ENCODE results near the gene S100A14.
A peak's percentile ranks its signal among the peaks of the same experiment; 100 is the strongest.
"Not testable (repeated sequence)": the region's sequence is repeated elsewhere in the genome, so short reads cannot be mapped to it uniquely, and the experiment has no call there.

Gene S100A14

GRCh38 chr1:153647346-153647714, 31.2 kb upstream of the S100A14 start:
- H3K4me3 ChIP-seq (ENCODE audit: low read length), result no peak overlapping the region
- no peak for TF ChIP-seq ZNF274 (IDR thresholded peaks at IDR 0.05; ENCODE audit: low read depth, low read length)

GRCh38 chr1:153646672-153647345, 30.7 kb upstream of the S100A14 start:
- TF ChIP-seq ZNF274 (IDR thresholded peaks at IDR 0.05; ENCODE audit: low read depth, low read length), result no peak

GRCh38 chr1:153643816-153644215, 27.7 kb upstream of the S100A14 start:
- TF ChIP-seq ZNF274 (IDR thresholded peaks at IDR 0.05; ENCODE audit: low read depth, low read length), result no peak
- H3K4me3 ChIP-seq (ENCODE audit: low read length), result no peak overlapping the region

More at GRCh38 chr1:153646672-153647345, 30.7 kb upstream of the S100A14 start:
- no peak overlapping the region for H3K4me3 ChIP-seq (ENCODE audit: low read length)

DNA sequence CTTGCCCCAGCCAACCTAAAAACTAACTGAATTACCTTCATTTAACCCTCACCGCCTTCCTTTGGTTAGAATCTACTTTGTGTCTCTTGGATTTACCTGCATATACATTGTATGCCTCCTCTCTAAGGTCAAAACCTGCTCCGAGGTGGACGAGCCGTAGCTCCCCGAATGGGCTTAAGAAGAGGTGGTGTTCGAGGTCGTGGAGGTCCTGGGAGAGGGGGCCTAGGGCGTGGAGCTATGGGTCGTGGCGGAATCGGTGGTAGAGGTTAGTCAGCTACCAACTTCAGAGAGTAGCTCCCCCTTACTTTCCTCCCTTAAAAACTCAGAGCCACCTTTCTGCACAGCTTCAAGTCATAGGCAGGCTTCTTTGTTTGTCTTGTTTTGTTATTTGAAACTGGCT, 27.0 kb upstream of the S100A14 start:
- no peak for TF ChIP-seq ZNF274 (IDR thresholded peaks at IDR 0.05; ENCODE audit: low read depth, low read length)

DNA sequence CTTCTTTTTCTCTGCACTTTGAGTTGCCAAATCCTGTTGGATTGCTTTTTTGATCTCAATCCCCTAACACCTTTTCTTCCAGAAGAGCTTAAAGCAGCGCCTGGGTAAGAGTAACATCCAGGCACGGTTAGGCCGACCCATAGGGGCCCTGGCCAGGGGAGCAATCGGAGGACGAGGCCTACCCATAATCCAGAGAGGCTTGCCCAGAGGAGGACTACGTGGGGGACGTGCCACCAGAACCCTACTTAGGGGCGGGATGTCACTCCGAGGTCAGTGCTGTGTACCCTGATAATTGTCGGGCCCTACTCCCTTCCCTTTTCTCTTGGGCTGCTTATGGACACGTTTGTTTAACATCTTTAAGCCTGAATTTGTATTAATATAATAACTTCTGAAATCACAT, 26.0 kb upstream of the S100A14 start:
- no peak for TF ChIP-seq ZNF274 (IDR thresholded peaks at IDR 0.05; ENCODE audit: low read depth, low read length)
- H3K4me3 ChIP-seq (ENCODE audit: low read length), result no peak overlapping the region

More for the DNA sequence above, 27.0 kb upstream of the S100A14 start:
- H3K4me3 ChIP-seq (ENCODE audit: low read length), result no peak overlapping the region

GRCh38 chr1:153640861-153641260, 24.7 kb upstream of the S100A14 start:
- H3K4me3 ChIP-seq (ENCODE audit: low read length), result no peak overlapping the region
- TF ChIP-seq ZNF274 (IDR thresholded peaks at IDR 0.05; ENCODE audit: low read depth, low read length), result no peak

DNA sequence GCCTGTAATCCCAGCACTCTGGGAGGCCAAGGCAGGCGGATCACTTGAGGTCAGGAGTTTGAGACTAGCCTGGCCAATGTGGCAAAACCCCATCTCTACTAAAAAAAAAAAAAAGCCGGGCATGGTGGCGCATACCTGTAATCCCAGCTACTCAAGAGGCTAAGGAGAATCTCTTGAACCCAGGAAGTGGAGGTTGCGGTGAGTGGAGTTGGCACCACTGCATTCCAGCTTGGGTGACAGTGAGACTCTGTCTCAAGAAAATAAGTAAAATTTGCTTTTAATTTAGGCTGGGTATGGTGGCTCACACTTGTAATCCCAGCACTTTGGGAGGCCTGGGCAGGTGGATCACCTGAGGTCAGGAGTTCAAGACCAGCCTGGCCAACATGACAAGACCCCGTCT, 24.1 kb upstream of the S100A14 start:
- H3K4me3 ChIP-seq (ENCODE audit: low read length), result not testable (repeated sequence)

- H3K4me3 ChIP-seq (ENCODE audit: low read length), result no peak overlapping the region
- no peak for TF ChIP-seq ZNF274 (IDR thresholded peaks at IDR 0.05; ENCODE audit: low read depth, low read length)
Observed at GRCh38 chr1:153639280-153639679, 23.2 kb upstream of the S100A14 start.

DNA sequence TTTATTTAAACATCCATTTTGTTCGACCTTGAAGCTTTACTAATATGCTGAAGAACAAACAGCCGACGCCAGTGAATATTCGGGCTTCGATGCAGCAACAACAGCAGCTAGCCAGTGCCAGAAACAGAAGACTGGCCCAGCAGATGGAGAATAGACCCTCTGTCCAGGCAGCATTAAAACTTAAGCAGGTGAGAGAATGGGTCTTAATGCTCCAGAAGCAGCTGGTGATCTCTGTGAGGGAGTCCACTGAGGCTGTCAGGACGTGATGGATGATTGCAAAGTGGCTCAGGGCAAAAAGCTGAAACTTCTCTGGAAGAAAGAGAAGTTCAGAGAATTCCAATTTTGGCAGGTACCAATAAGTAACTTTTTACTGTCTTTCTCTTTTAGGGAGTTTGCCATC, 22.1 kb upstream of the S100A14 start:
- H3K4me3 ChIP-seq (ENCODE audit: low read length), result no peak overlapping the region
- no peak for TF ChIP-seq ZNF274 (IDR thresholded peaks at IDR 0.05; ENCODE audit: low read depth, low read length)

DNA sequence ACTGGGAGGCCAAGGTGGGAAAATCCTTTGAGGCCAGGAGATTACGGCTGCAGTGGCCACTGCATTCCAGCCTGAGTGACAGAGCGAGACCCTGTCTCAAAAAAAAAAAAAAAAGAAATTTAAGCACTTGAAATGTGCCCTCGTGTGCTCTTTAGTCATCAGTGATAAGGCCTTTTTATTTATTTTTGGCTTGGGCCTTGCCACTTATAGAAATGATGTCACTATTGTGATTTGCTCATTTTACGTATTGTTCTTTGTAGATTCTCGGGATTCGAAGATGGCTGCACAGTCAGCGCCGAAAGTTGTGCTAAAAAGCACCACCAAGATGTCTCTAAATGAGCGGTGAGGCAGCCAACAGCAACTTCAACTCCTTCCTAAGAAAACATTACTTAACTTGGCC, 20.2 kb upstream of the S100A14 start:
- TF ChIP-seq ZNF274 (IDR thresholded peaks at IDR 0.05; ENCODE audit: low read depth, low read length), result no peak
- no peak overlapping the region for H3K4me3 ChIP-seq (ENCODE audit: low read length)

DNA sequence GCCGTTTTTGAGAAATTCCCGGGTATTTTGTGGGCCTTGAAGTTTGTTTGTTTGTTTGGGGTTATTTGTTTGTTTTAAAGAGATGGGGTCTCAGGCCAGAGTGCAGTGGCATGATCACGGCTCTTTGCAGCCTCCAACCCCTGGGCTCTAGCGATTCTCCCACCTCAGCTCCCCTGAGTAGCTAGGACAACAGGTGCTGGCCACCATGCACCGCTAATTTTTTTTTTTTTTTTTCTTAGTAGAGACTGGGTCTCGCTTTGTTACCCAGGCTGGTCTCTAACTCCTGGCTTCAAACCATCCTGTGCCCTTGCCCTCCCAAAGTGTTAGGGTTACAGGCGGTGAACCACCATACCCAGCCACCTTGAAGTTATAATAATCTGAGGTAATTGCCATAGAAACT, 19.7 kb upstream of the S100A14 start:
- no peak for TF ChIP-seq ZNF274 (IDR thresholded peaks at IDR 0.05; ENCODE audit: low read depth, low read length)
- H3K4me3 ChIP-seq (ENCODE audit: low read length), result no peak overlapping the region; the same call in 1 of the 2 replicates

- peak within 1 kb of the TSS; percentile 74 for H3K4me3 ChIP-seq (ENCODE audit: low read length)
- TF ChIP-seq ZNF274 (IDR thresholded peaks at IDR 0.05; ENCODE audit: low read depth, low read length), result no peak
Observed at GRCh38 chr1:153633754-153634665, 17.9 kb upstream of the S100A14 start, which contains the start of gene CHTOP. Gene CHTOP (plus strand): TSS chr1:153634066. CDS start chr1:153636589, 2,523 bp downstream.

GRCh38 chr1:153633161-153633753, 17.1 kb upstream of the S100A14 start:
- peak overlapping the region; percentile 6; the same call in 1 of the 2 replicates for H3K4me3 ChIP-seq (ENCODE audit: low read length)
- no peak for TF ChIP-seq ZNF274 (IDR thresholded peaks at IDR 0.05; ENCODE audit: low read depth, low read length)

All from GM08714 (cell line).